Measurements from ENCODE around the gene ANO4. TPM values are rescaled to one million over a fixed set of nuclear protein-coding genes. Genes with fewer than 3 reads are reported as not detected.
"Not testable (repeated sequence)": the region's sequence is repeated elsewhere in the genome, so short reads cannot be mapped to it uniquely, and the experiment has no call there.

Gene ANO4
- total RNA-seq, 2 experiments from 2014 or later = not detected

DNA sequence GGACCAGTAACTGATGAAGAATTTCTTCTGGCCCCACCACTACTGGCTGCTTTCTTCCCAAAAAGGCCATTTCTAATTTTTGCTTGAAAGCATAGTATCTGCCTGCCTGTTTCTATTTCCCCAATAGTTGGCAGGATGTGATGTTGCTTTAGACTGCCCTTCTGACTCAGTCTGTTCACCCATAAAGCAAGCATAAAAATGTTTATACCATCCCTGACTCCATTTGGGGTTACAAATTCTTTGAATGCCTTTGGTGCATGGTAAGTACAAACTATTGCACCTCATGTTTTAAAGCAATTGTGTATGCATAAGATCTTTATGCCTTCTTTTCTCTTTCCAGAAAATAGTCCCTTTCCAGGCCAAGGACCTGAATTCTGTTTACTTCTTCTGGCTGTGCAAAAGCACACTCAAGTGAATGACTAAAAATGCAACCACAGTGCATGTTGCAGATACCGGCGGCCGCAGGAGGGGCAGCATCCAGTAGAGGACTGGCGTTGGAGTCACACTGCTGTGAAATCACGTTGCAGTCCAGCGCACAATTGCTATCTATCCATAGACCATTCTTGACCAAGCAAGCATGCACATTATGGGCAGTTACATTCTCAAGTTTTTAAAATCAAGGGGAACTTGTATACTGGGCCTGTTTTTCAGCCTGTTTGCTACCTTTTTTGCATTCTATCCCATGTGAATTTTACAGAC lies 333.1 kb downstream of the ANO4 start:
- CTCF ChIA-PET = no interaction called here
- POLR2A ChIA-PET = no interaction called here

DNA sequence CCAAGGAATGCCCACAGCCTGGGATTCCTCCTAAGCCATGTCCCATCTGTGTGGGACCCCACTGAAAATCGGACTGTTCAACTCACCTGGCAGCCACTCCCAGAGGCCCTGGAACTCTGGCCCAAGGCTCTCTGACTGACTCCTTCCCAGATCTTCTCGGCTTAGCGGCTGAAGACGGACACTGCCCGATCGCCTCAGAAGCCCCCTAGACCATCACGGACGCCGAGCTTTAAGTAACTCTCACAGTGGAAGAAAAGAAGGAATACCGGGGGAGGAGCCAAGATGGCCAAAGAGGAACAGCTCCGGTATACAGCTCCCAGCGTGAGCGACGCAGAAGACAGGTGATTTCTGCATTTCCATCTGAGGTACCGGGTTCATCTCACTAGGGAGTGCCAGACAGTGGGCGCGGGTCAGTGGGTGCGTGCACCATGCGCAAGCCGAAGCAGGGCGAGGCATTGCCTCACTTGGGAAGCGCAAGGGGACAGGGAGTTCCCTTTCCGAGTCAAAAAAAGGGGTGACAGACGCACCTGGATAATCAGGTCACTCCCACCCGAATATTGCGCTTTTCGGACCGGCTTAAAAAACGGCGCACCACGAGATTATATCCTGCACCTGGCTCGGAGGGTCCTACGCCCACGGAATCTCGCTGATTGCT lies 351.3 kb downstream of the ANO4 start:
- CTCF ChIA-PET, POLR2A ChIA-PET: not testable (repeated sequence)

DNA sequence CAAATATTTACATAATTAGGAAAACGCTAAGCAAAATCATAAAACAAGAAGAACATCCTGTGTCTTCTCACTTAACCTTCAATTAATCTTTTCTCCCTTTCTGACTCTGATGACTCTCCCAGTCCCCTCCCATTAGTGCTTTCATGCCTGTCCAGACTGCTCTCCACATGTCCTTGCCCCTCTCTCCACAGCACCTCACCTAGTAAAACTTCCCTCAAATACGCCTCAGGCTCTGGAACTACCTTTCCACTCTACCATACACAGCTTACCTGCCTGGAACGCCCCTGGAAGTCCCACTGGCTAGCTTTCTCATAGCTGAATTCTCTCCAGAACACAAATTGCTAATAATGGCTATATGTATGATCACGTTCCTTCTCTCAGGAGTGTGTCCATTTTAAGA lies 370.7 kb downstream of the ANO4 start:
- ChIA-PET POLR2A (no interaction called here), CTCF (interaction anchor here (1.1 kb wide), 1 partner anchor 9 kb away, joined by 3 read pairs; no protein-coding TSS in a partner anchor)

DNA sequence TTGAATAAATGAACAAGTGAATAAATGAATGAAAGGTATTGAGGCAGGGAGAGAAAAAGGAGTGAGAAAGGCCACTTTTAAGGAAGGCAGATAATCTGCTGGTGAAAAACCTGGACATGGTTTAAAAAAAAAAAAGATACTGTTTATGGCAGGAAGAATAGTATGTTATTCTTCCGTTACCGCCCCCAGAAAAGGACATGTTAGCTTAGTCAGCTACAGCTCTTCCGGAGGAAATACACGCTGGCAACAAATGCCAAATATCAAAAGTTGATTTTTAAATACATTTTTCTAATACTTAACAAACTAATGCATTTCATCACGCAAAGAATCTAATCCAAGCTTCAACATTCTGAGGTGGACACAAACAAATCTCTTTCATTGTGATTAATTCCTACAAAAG lies 372.3 kb downstream of the ANO4 start:
- ChIA-PET CTCF (no interaction called here), POLR2A (no interaction called here)

DNA sequence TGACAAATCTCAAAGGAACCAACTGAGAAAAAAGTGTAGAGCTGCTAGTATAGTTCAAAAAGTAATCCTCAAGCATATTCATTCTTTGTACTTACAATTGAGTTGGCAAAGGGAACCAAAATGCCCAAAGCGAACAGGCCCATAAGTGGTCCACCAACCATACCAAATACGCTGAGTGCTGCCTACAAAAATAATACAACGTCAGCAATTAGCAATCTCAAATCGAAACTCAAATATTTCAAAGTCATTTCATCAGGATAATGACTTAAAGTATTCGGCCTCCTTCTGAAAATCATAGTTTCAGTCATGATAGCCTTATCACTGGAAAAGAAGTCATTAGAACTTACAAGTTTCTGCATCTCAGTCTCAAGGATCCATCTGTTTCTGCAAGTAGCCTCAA lies 373.4 kb downstream of the ANO4 start:
- ChIA-PET POLR2A (no interaction called here), CTCF (no interaction called here)

DNA sequence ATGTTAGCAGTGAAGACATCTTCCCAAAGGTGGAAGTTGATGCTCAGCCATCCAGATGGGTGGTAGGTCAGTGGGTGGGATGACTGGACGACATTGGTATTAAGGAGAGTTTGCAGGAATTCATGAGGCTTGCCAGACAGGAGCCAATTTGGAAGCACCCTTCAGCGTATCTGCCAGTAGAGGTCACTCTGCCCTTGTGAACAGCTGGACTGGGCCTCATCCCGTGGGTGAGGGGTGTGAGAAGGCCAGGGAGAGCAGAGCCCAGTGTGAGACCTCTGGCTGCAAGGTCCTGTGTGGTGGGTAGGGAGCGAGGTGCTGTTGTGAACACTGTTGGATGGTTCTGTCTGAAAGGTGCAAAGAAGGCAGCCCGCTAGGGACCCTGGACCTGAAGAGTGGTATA lies 377.7 kb downstream of the ANO4 start:
- POLR2A ChIA-PET = no interaction called here
- CTCF ChIA-PET = no interaction called here

DNA sequence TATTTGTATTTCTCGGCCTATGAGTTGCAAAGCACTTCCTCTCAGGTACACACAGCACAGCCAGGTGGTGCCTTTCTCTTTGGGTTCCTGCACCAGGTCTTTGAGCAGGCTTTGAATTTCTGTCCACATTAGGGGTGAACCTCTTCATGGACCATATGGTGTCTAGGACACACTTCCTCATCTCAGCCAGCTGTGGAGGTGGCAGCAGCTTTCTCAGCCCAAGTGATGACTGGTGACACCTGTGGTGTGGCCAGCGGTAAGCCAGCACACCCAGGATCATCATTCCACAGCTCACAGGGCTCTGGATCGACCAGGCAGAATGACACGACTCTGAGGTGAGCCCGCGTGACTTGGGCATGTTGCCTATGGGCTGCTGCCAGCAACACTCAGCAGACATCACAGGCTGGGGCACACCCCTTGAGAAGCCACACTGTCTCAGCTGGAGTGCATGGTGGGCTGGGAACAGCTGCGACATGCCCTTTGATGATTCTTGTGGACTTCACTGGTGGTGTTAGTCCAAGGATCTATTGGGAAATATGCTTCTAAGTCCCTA lies 378.7 kb downstream of the ANO4 start:
- CTCF ChIA-PET = no interaction called here
- POLR2A ChIA-PET = interaction anchor here (0.7 kb wide), 1 partner anchor 146 kb away, joined by 3 read pairs; no protein-coding TSS in a partner anchor

DNA sequence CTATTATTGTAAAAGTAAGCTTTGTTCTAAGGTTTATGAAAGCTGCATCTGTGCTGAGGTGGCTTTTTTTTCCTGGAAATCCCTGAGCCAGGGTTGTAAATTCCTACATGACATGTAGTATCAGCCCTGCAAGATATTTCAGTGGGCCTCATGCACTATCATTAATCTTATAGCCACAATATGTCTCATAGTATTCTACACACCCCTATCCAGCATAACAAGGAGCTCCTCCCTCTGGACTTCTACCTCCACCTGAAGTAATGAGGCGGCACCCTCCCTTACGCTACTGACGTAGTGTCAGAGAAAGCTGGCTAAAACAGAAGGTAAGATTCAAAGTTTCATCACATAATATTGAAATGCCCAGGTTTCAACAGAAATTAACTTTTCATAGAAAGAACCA lies 380.0 kb downstream of the ANO4 start:
- ChIA-PET POLR2A (no interaction called here), CTCF (interaction anchor here (1.2 kb wide), 1 partner anchor 9 kb away, joined by 3 read pairs; no protein-coding TSS in a partner anchor)

Other genes starting within 250 kb of the ANO4 start
- under 1 TPM; 0.73 to 0.86 TPM for gene GAS2L3, start 221.1 kb upstream of the ANO4 start, total RNA-seq